Activated naive CD8-positive, alpha-beta T cell treated with anti-CD3 and anti-CD28 coated beads, Interleukin-2, amount 10 ng/mL, durations not matched to agents 7 days and 5 days (primary cell): ENCODE data around the gene SDR42E1. TPM values are rescaled to one million over a fixed set of nuclear protein-coding genes. Genes with fewer than 3 reads are reported as not detected.

Experiments used
- ATAC-seq: fragments of 150-1000 bp; cut with Tn5 transposase; one replicate; pipeline ENCODE4 v1.10.0; 2021; ENCODE audit warnings: low read depth, moderate library complexity
- POLR2A ChIA-PET: fragments of 350-600 bp; sonication (Branson Sonifier 250); formaldehyde crosslinking; loops from one replicate; lab custom pipeline; 2021; ENCODE audit warnings: antibody characterized with exemption; lab: Charles Lee
- DNase-seq: peaks from one replicate; pipeline ENCODE4 v3.0.0; 2021
- H3K27ac Mint-ChIP-seq: one replicate; pipeline ENCODE4 v1.8.0; 2022; ENCODE audit warnings: mild to moderate bottlenecking, mixed read lengths
- H3K27me3 Mint-ChIP-seq: one replicate; pipeline ENCODE4 v1.8.0; 2022; ENCODE audit warnings: mild to moderate bottlenecking, moderate library complexity, mixed read lengths
- H3K36me3 Mint-ChIP-seq: one replicate; pipeline ENCODE4 v1.8.0; 2021; ENCODE audit warnings: mild to moderate bottlenecking, mixed read lengths
- H3K4me1 Mint-ChIP-seq: one replicate; pipeline ENCODE4 v1.8.0; 2021; ENCODE audit warnings: mixed read lengths
- H3K4me3 Mint-ChIP-seq: one replicate; pipeline ENCODE4 v1.8.0; 2022; ENCODE audit warnings: mild to moderate bottlenecking, moderate library complexity, mixed read lengths
- H3K9me3 Mint-ChIP-seq: one replicate; pipeline ENCODE4 v1.8.0; 2021; ENCODE audit warnings: mixed read lengths
- total RNA-seq, 2 experiments: library from RNA; stranded (reverse); gene quantifications; one replicate each; pipeline ENCODE4 v1.2.3, GENCODE V29; 2021

SDR42E1 gene
- total RNA-seq, 2 experiments from 2014 or later = 12.5 to 13.9 TPM

GRCh38 chr16:82046541-82046940 lies 35.3 kb upstream of the SDR42E1 start:
- POLR2A ChIA-PET = no interaction called here
- H3K36me3 Mint-ChIP-seq = no peaks in the 10 kb centered on the region
- H3K27me3 Mint-ChIP-seq = peaks cover 16% of the 10 kb centered on the region
- ATAC-seq (no peak), DNase-seq (no peak)
- H3K4me3 Mint-ChIP-seq = no peak overlapping the region
- H3K9me3 Mint-ChIP-seq = no peaks in the 10 kb centered on the region
- no peaks in the 10 kb centered on the region for H3K4me1 Mint-ChIP-seq
- H3K27ac Mint-ChIP-seq = no peak overlapping the region

GRCh38 chr16:82045465-82045864 lies 34.2 kb upstream of the SDR42E1 start:
- H3K9me3 Mint-ChIP-seq = no peaks in the 10 kb centered on the region
- no peaks in the 10 kb centered on the region for H3K36me3 Mint-ChIP-seq
- POLR2A ChIA-PET = no interaction called here
- no peak for ATAC-seq
- no peaks in the 10 kb centered on the region for H3K4me1 Mint-ChIP-seq
- H3K4me3 Mint-ChIP-seq = no peak overlapping the region
- no peak overlapping the region for H3K27ac Mint-ChIP-seq
- peaks cover 15% of the 10 kb centered on the region for H3K27me3 Mint-ChIP-seq
- no peak for DNase-seq

- ATAC-seq = no peak
- peaks cover 10% of the 10 kb centered on the region for H3K27me3 Mint-ChIP-seq
- H3K4me1 Mint-ChIP-seq = no peaks in the 10 kb centered on the region
- H3K9me3 Mint-ChIP-seq = no peaks in the 10 kb centered on the region
- H3K4me3 Mint-ChIP-seq = no peak overlapping the region
- H3K36me3 Mint-ChIP-seq = no peaks in the 10 kb centered on the region
- no peak overlapping the region for H3K27ac Mint-ChIP-seq
- DNase-seq = no peak
- POLR2A ChIA-PET = no interaction called here
These were observed 33.3 kb upstream of the SDR42E1 start for GRCh38 chr16:82044585-82044911.

- H3K4me3 Mint-ChIP-seq = no peak overlapping the region
- no peaks in the 10 kb centered on the region for H3K4me1 Mint-ChIP-seq
- DNase-seq = no peak
- no peaks in the 10 kb centered on the region for H3K36me3 Mint-ChIP-seq
- no peak overlapping the region for H3K27ac Mint-ChIP-seq
- no peaks in the 10 kb centered on the region for H3K9me3 Mint-ChIP-seq
- H3K27me3 Mint-ChIP-seq = peaks cover 13% of the 10 kb centered on the region
- no peak for ATAC-seq
- POLR2A ChIA-PET = no interaction called here
These were observed 32.7 kb upstream of the SDR42E1 start for GRCh38 chr16:82043680-82044584.

GRCh38 chr16:82042846-82043245 lies 31.6 kb upstream of the SDR42E1 start:
- Mint-ChIP-seq H3K4me3 (no peak overlapping the region), H3K4me1 (no peaks in the 10 kb centered on the region), H3K9me3 (no peaks in the 10 kb centered on the region), H3K27me3 (peaks cover 10% of the 10 kb centered on the region), H3K36me3 (no peaks in the 10 kb centered on the region), H3K27ac (no peak overlapping the region)
- DNase-seq (no peak), ATAC-seq (no peak)
- POLR2A ChIA-PET = no interaction called here

- H3K9me3 Mint-ChIP-seq = no peaks in the 10 kb centered on the region
These were observed 30.9 kb upstream of the SDR42E1 start for GRCh38 chr16:82042144-82042543.

GRCh38 chr16:82041542-82041941 lies 30.3 kb upstream of the SDR42E1 start:
- DNase-seq (no peak), ATAC-seq (no peak)
- POLR2A ChIA-PET = interaction anchor here (0.7 kb wide), 1 partner anchor 107 kb away, joined by 3 read pairs; no protein-coding TSS in a partner anchor
- no peaks in the 10 kb centered on the region for H3K9me3 Mint-ChIP-seq
- H3K27ac Mint-ChIP-seq = no peak overlapping the region
- no peaks in the 10 kb centered on the region for H3K36me3 Mint-ChIP-seq
- no peak overlapping the region for H3K4me3 Mint-ChIP-seq
- H3K4me1 Mint-ChIP-seq = no peaks in the 10 kb centered on the region
- peaks cover 13% of the 10 kb centered on the region for H3K27me3 Mint-ChIP-seq

More at GRCh38 chr16:82042144-82042543, 30.9 kb upstream of the SDR42E1 start:
- no peaks in the 10 kb centered on the region for H3K36me3 Mint-ChIP-seq
- H3K4me3 Mint-ChIP-seq = no peak overlapping the region
- DNase-seq (no peak), ATAC-seq (no peak)
- peaks cover 12% of the 10 kb centered on the region for H3K27me3 Mint-ChIP-seq
- H3K4me1 Mint-ChIP-seq = no peaks in the 10 kb centered on the region
- POLR2A ChIA-PET = interaction anchor here (0.7 kb wide), 1 partner anchor 107 kb away, joined by 3 read pairs; no protein-coding TSS in a partner anchor
- H3K27ac Mint-ChIP-seq = no peak overlapping the region

GRCh38 chr16:82040296-82040695 lies 29.0 kb upstream of the SDR42E1 start:
- POLR2A ChIA-PET = no interaction called here
- DNase-seq (no peak), ATAC-seq (no peak)
- Mint-ChIP-seq H3K4me1 (no peaks in the 10 kb centered on the region), H3K9me3 (no peaks in the 10 kb centered on the region), H3K36me3 (no peaks in the 10 kb centered on the region), H3K4me3 (no peak overlapping the region), H3K27ac (no peak overlapping the region), H3K27me3 (peaks cover 12% of the 10 kb centered on the region)

GRCh38 chr16:82037666-82038065 lies 26.4 kb upstream of the SDR42E1 start:
- no peak overlapping the region for H3K27ac Mint-ChIP-seq
- no peak for DNase-seq
- no peaks in the 10 kb centered on the region for H3K9me3 Mint-ChIP-seq
- ATAC-seq = no peak
- no peaks in the 10 kb centered on the region for H3K36me3 Mint-ChIP-seq
- H3K4me1 Mint-ChIP-seq = no peaks in the 10 kb centered on the region
- POLR2A ChIA-PET = no interaction called here
- H3K27me3 Mint-ChIP-seq = peaks cover 12% of the 10 kb centered on the region
- H3K4me3 Mint-ChIP-seq = no peak overlapping the region

- H3K9me3 Mint-ChIP-seq = no peaks in the 10 kb centered on the region
- no peaks in the 10 kb centered on the region for H3K36me3 Mint-ChIP-seq
- POLR2A ChIA-PET = no interaction called here
- H3K27me3 Mint-ChIP-seq = peaks cover 14% of the 10 kb centered on the region
- ATAC-seq (no peak), DNase-seq (no peak)
- H3K4me1 Mint-ChIP-seq = no peaks in the 10 kb centered on the region
- H3K4me3 Mint-ChIP-seq = no peak overlapping the region
- H3K27ac Mint-ChIP-seq = no peak overlapping the region
These were observed 26.0 kb upstream of the SDR42E1 start for GRCh38 chr16:82037251-82037650.

- POLR2A ChIA-PET = no interaction called here
- Mint-ChIP-seq H3K9me3 (no peaks in the 10 kb centered on the region), H3K27ac (no peak within 1 kb of the TSS), H3K36me3 (no peaks in the 10 kb centered on the region), H3K4me1 (no peaks in the 10 kb centered on the region), H3K4me3 (no peak within 1 kb of the TSS), H3K27me3 (peaks cover 15% of the 10 kb centered on the region)
- no peak for DNase-seq
- no peak for ATAC-seq
These were observed 23.8 kb upstream of the SDR42E1 start, which contains the start of gene HSD17B2 for GRCh38 chr16:82034981-82035612. Gene HSD17B2 (plus strand): TSS chr16:82035253. CDS start chr16:82035425, 172 bp downstream.

GRCh38 chr16:82033683-82034300 lies 22.5 kb upstream of the SDR42E1 start:
- Mint-ChIP-seq H3K36me3 (no peaks in the 10 kb centered on the region), H3K4me3 (no peak overlapping the region), H3K4me1 (no peaks in the 10 kb centered on the region), H3K9me3 (no peaks in the 10 kb centered on the region), H3K27ac (no peak overlapping the region), H3K27me3 (peaks cover 9% of the 10 kb centered on the region)
- DNase-seq (no peak), ATAC-seq (no peak)
- POLR2A ChIA-PET = no interaction called here

GRCh38 chr16:82033006-82033405 lies 21.7 kb upstream of the SDR42E1 start:
- Mint-ChIP-seq H3K27me3 (peaks cover 9% of the 10 kb centered on the region), H3K36me3 (no peaks in the 10 kb centered on the region), H3K9me3 (no peaks in the 10 kb centered on the region), H3K27ac (no peak overlapping the region), H3K4me3 (no peak overlapping the region), H3K4me1 (no peaks in the 10 kb centered on the region)
- ATAC-seq = no peak
- POLR2A ChIA-PET = no interaction called here
- DNase-seq = no peak
